A204.1 (cell line): ENCODE measurements around the gene ACLY.
"Not testable (repeated sequence)": the region's sequence is repeated elsewhere in the genome, so short reads cannot be mapped to it uniquely, and the experiment has no call there.

Experiments
- FAIRE-seq: peaks from 2 replicates; lab custom pipeline; 2012; peaks lifted over from hg19 to GRCh38; lab: Jason Lieb, UNC

The ACLY gene

GRCh38 chr17:41939044-41939692 is 20.4 kb upstream of the ACLY start:
- FAIRE-seq, result no peak

GRCh38 chr17:41937970-41938954 is 19.5 kb upstream of the ACLY start:
- no peak for FAIRE-seq

GRCh38 chr17:41935641-41936040 is 16.9 kb upstream of the ACLY start:
- FAIRE-seq, result no peak

GRCh38 chr17:41932816-41933389 is 14.2 kb upstream of the ACLY start:
- FAIRE-seq, result no peak

- FAIRE-seq, result not testable (repeated sequence)
These were observed 13.0 kb upstream of the ACLY start for GRCh38 chr17:41931715-41932114.

GRCh38 chr17:41930833-41931156 is 12.0 kb upstream of the ACLY start:
- not testable (repeated sequence) for FAIRE-seq

- peak; percentile 70 for FAIRE-seq
These were observed 11.5 kb upstream of the ACLY start, which contains the start of gene ODAD4 for GRCh38 chr17:41930009-41930832. Gene ODAD4 (plus strand): TSS chr17:41930617. CDS start chr17:41930724, 107 bp downstream.

- no peak for FAIRE-seq
These were observed 10.0 kb upstream of the ACLY start for GRCh38 chr17:41928693-41929251.

GRCh38 chr17:41925991-41926590 is 7.3 kb upstream of the ACLY start:
- no peak for FAIRE-seq

- no peak for FAIRE-seq
These were observed 1.8 kb upstream of the ACLY start for GRCh38 chr17:41920580-41920955.

- no peak for FAIRE-seq
These were observed 1.3 kb upstream of the ACLY start for GRCh38 chr17:41919840-41920579.

GRCh38 chr17:41919165-41919817 is 540 bp upstream of the ACLY start:
- FAIRE-seq, result no peak

- FAIRE-seq, result no peak
These were observed 955 bp downstream of the ACLY start for GRCh38 chr17:41917679-41918313.

GRCh38 chr17:41917192-41917591 is 1.6 kb downstream of the ACLY start:
- no peak for FAIRE-seq

GRCh38 chr17:41915566-41915965 is 3.2 kb downstream of the ACLY start:
- no peak for FAIRE-seq

- FAIRE-seq, result no peak
These were observed 3.7 kb downstream of the ACLY start for GRCh38 chr17:41915020-41915419.

- FAIRE-seq, result no peak
These were observed 4.4 kb downstream of the ACLY start for GRCh38 chr17:41914358-41914766.

- no peak for FAIRE-seq
These were observed 5.0 kb downstream of the ACLY start for GRCh38 chr17:41913798-41914197.

GRCh38 chr17:41912925-41913324 is 5.8 kb downstream of the ACLY start:
- FAIRE-seq, result no peak
